ENCODE data around the gene ANKRD42. TPM values are rescaled to one million over a fixed set of nuclear protein-coding genes. Genes with fewer than 3 reads are reported as not detected.

The ANKRD42 gene
- total and polyA plus RNA-seq, 2 donors (not counting 3 experiments of a cell fraction or from before 2014, with no cell fraction given), result 3.3 to 6.6 TPM

DNA sequence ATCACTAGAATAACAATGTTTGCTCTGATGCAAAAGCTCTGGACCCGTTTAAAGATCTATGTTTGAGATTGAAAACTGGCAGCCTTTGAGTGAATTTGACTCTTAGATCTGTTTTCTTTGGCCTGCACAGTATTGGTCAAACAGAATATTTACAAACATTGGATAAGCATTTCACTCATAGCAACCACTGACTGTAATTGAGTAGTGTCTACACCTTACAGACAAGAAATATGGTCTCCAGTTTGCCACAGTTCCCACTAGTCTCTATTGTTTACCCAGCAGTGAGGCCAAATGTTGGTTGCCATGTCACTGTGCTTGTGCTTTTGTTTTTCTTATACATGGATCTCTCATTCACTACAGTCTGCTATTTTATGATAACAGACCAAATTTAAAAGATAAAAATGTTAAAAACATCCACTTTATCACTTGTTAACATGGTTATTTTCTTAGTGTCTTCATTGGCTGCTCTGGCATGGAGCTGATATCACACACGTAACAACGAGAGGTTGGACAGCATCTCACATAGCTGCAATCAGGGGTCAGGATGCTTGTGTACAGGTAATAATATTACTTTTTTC, 12.2 kb downstream of the ANKRD42 start:
- H3K4me2 ChIP-seq (ENCODE audit: insufficient read depth, low read length), result no peak overlapping the region
- POLR2A ChIA-PET, result no interaction called here
- H3K4me1 ChIP-seq (ENCODE audit: control insufficient read depth, extremely low read depth, insufficient read depth, low read length), result no peaks in the 10 kb centered on the region
- H3K27me3 ChIP-seq (ENCODE audit: control insufficient read depth in 2 of 2, insufficient read depth in 2 of 2, low read length in 2 of 2), result no peaks in the 10 kb centered on the region
- intact Hi-C loops (cut with micrococcal nuclease), result no loop called here
- H3K9me1 ChIP-seq (replicated peaks; ENCODE audit: control insufficient read depth, extremely low read depth, insufficient read depth, low read length), result no peaks in the 10 kb centered on the region
- no TSS peak for BruUV-seq (replicated peaks)
- no peaks in the 10 kb centered on the region for H3K9me3 ChIP-seq (replicated peaks; ENCODE audit: control insufficient read depth, insufficient read depth, low read length)
- no peaks in the 10 kb centered on the region for H4K20me1 ChIP-seq (replicated peaks; ENCODE audit: control insufficient read depth, extremely low read depth, insufficient read depth, low read length)
- dilution Hi-C loops (cut with MboI; ENCODE audit: extremely low pct_ligation_motif_present, low sequenced_read_pairs), result no loop called here
- no peak for DNase-seq (ENCODE audit: low read depth, low spot score)
- peaks cover 0 to 2% of the 10 kb centered on the region in 2 experiments for H3K36me3 ChIP-seq (ENCODE audit: control insufficient read depth in 2 of 2, extremely low read depth in 1 of 2, insufficient read depth in 2 of 2, low read length in 2 of 2)
- TF ChIP-seq JUN (IDR thresholded peaks at IDR 0.05; ENCODE audit: borderline replicate concordance, insufficient read depth, insufficient read length, low read depth), result no peak
- no peak for TF ChIP-seq EZH2 (IDR thresholded peaks at IDR 0.05; ENCODE audit: borderline replicate concordance, low read depth, low read length, severe bottlenecking)
- no peak for TF ChIP-seq MYC (IDR thresholded peaks at IDR 0.05; ENCODE audit: low read depth, low read length)
- TF ChIP-seq POLR2AphosphoS5 (IDR thresholded peaks at IDR 0.05; ENCODE audit: insufficient read depth, low read depth, low read length), result no peak
- TF ChIP-seq GATA2 (IDR thresholded peaks at IDR 0.05; ENCODE audit: insufficient read depth, insufficient read length, low read depth, low read length), result no peak
- no peak for TF ChIP-seq FOS (IDR thresholded peaks at IDR 0.05; ENCODE audit: borderline replicate concordance, insufficient read depth, low read length)
- TF ChIP-seq CTCF (IDR thresholded peaks at IDR 0.05; ENCODE audit: extremely low read depth in 1 of 2, insufficient read depth in 1 of 2, low read depth in 1 of 2, low read length in 2 of 2), result no peak
- no peak for TF ChIP-seq POLR2A (IDR thresholded peaks at IDR 0.05; ENCODE audit: low read depth, low read length)
- no peak for TF ChIP-seq MAX (IDR thresholded peaks at IDR 0.05; ENCODE audit: insufficient read depth, insufficient read length)
- FAIRE-seq, result no peak
- no peak overlapping the region for H3K4me3 ChIP-seq (replicated peaks in 1 of 3; ENCODE audit: insufficient read depth in 1 of 3, low read depth in 1 of 3, low read length in 3 of 3)
- H3K9ac ChIP-seq (replicated peaks; ENCODE audit: extremely low read depth, insufficient read depth, low read length), result no peak overlapping the region
- CTCF ChIA-PET, result no interaction called here
- no peaks in the 10 kb centered on the region for H3K79me2 ChIP-seq (ENCODE audit: control insufficient read depth, insufficient read depth, low read length)
- no peak overlapping the region for H2AFZ ChIP-seq (ENCODE audit: low read depth, low read length)
- H3K27ac ChIP-seq (ENCODE audit: insufficient read depth, low read depth, low read length), result no peak overlapping the region
